NCI-H226 (cell line): Measurements from ENCODE around the gene PCDHGA7.
A peak's percentile ranks its signal among the peaks of the same experiment; 100 is the strongest.
"Not testable (repeated sequence)": the region's sequence is repeated elsewhere in the genome, so short reads cannot be mapped to it uniquely, and the experiment has no call there.

Experiments used
- DNase-seq: peaks from one replicate; pipeline ENCODE4 v3.0.0-alpha.2; 2015

PCDHGA7 gene

GRCh38 chr5:141402553-141403243, 20.2 kb downstream of the PCDHGA7 start, which contains the start of gene PCDHGA9:
TSS of gene PCDHGA9 (plus strand) at chr5:141402778. CDS start at chr5:141402953, 175 bp downstream.
- no peak for DNase-seq

- DNase-seq, result no peak
Observed at GRCh38 chr5:141403387-141403786, 20.8 kb downstream of the PCDHGA7 start.

- not testable (repeated sequence) for DNase-seq
Observed at GRCh38 chr5:141407790-141408505, 25.4 kb downstream of the PCDHGA7 start, which contains the start of gene PCDHGB6. TSS of gene PCDHGB6 (plus strand) at chr5:141408021. CDS start at chr5:141408203, 182 bp downstream.

- DNase-seq, result no peak
Observed at GRCh38 chr5:141409598-141410306, 27.2 kb downstream of the PCDHGA7 start.

- no peak for DNase-seq
Observed at GRCh38 chr5:141411575-141411974, 29.0 kb downstream of the PCDHGA7 start.

- peak; percentile 56 for DNase-seq
Observed at GRCh38 chr5:141412854-141413539, 30.5 kb downstream of the PCDHGA7 start, which contains the start of gene PCDHGA10. TSS of gene PCDHGA10 (plus strand) at chr5:141412987. CDS start at chr5:141413176, 189 bp downstream.

- DNase-seq, result no peak
Observed at GRCh38 chr5:141413540-141414069, 31.1 kb downstream of the PCDHGA7 start.

- not testable (repeated sequence) for DNase-seq
Observed at GRCh38 chr5:141414548-141415274, 32.2 kb downstream of the PCDHGA7 start.

- DNase-seq, result not testable (repeated sequence)
Observed at GRCh38 chr5:141415275-141415618, 32.7 kb downstream of the PCDHGA7 start.

GRCh38 chr5:141417494-141418172, 35.1 kb downstream of the PCDHGA7 start, which contains the start of gene PCDHGB7:
TSS of gene PCDHGB7 (plus strand) at chr5:141417677. CDS start at chr5:141417860, 183 bp downstream.
- DNase-seq, result peak; percentile 78

- DNase-seq, result no peak
Observed at GRCh38 chr5:141419074-141419880, 36.7 kb downstream of the PCDHGA7 start.

GRCh38 chr5:141420855-141421488, 38.4 kb downstream of the PCDHGA7 start, which contains the start of gene PCDHGA11:
TSS of gene PCDHGA11 (plus strand) at chr5:141421051. CDS start at chr5:141421228, 177 bp downstream.
- DNase-seq, result no peak

GRCh38 chr5:141421489-141421855, 38.9 kb downstream of the PCDHGA7 start:
- no peak for DNase-seq

- DNase-seq, result no peak
Observed at GRCh38 chr5:141422742-141423291, 40.3 kb downstream of the PCDHGA7 start.

GRCh38 chr5:141427783-141428426, 45.4 kb downstream of the PCDHGA7 start:
- no peak for DNase-seq

GRCh38 chr5:141430332-141431113, 48.0 kb downstream of the PCDHGA7 start, which contains the start of gene PCDHGA12:
TSS of gene PCDHGA12 (plus strand) at chr5:141430507. CDS start at chr5:141430760, 253 bp downstream.
- DNase-seq, result peak; percentile 83

GRCh38 chr5:141431286-141431685, 48.7 kb downstream of the PCDHGA7 start:
- DNase-seq, result no peak

- not testable (repeated sequence) for DNase-seq
Observed at GRCh38 chr5:141432308-141432707, 49.8 kb downstream of the PCDHGA7 start.
